Vagina (tissue), 2 donors: Measurements from ENCODE around the gene XCR1. TPM values are rescaled to one million over a fixed set of nuclear protein-coding genes. Genes with fewer than 3 reads are reported as not detected.
A peak's percentile ranks its signal among the peaks of the same experiment; 100 is the strongest.

Source experiments
- DNase-seq, 2 donors: peaks; one replicate each; pipeline ENCODE4 v3.0.0-alpha.2; 2017; ENCODE audit errors: extremely low spot score in 2 of 2
- H3K27ac ChIP-seq: fragments of 200-600 bp; sonication (generic); one replicate; pipeline ENCODE4 v1.5.1; 2019
- H3K27me3 ChIP-seq: fragments of 200-600 bp; sonication (generic); one replicate; pipeline ENCODE4 v1.5.1; 2019
- H3K36me3 ChIP-seq, 2 donors: fragments of 200-600 bp; sonication (generic); one replicate each; pipeline ENCODE4 v1.5.1; 2017 to 2019
- H3K4me1 ChIP-seq: fragments of 200-600 bp; sonication (generic); one replicate; pipeline ENCODE4 v1.5.1; 2019
- H3K4me3 ChIP-seq, 2 donors: fragments of 200-600 bp; sonication (generic); 1 replicate in 1 of 2; 2 replicates in 1 of 2; pipeline ENCODE4 v1.5.1; 2016 to 2019
- H3K9me3 ChIP-seq: fragments of 200-600 bp; sonication (generic); one replicate; pipeline ENCODE4 v1.5.1; 2019
- CTCF ChIP-seq, 3 experiments: fragments of 450-650 bp in 2 of 3; fragments of 200-600 bp in 1 of 3; sonication (generic) in 1 of 3; IDR thresholded peaks; one replicate each; pipeline ENCODE4 v1.5.1; 2017 to 2019; ENCODE audit warnings: antibody characterized with exemption in 3 of 3, mild to moderate bottlenecking in 2 of 3, moderate library complexity in 2 of 3
- POLR2A ChIP-seq, 2 donors: fragments of 450-650 bp; IDR thresholded peaks; one replicate each; pipeline ENCODE4 v1.6.1; 2017; ENCODE audit warnings: antibody characterized with exemption in 2 of 2, mild to moderate bottlenecking in 2 of 2, moderate library complexity in 2 of 2
- POLR2AphosphoS5 ChIP-seq, 2 donors: sonication (generic); formaldehyde crosslinking; IDR thresholded peaks; one replicate each; pipeline ENCODE4 v1.9.0; 2017; ENCODE audit warnings: antibody characterized with exemption in 2 of 2, mild to moderate bottlenecking in 2 of 2, low read depth in 1 of 2; ENCODE audit not compliant: insufficient read depth in 1 of 2
- intact Hi-C: fragments of 100-400 bp; cut with DNase I; formaldehyde crosslinking; loops from one replicate; pipeline ENCODE4 v1.15.1; 2023
- total RNA-seq: library from RNA; depleted of rRNA; stranded (reverse); fragments of >200 nt; gene quantifications from one replicate; pipeline ENCODE4 v1.2.3, GENCODE V29; 2016

XCR1 gene
- not detected for total RNA-seq

GRCh38 chr3:46027021-46027705, at the start of gene XCR1:
Gene XCR1 (minus strand): TSS chr3:46027483. CDS start chr3:46021947, 5,536 bp downstream.
- Histone ChIP-seq H3K27ac (no peak within 1 kb of the TSS), H3K4me3 (no peak within 1 kb of the TSS), H3K9me3 (no peaks in the 10 kb centered on the region), H3K4me1 (no peaks in the 10 kb centered on the region), H3K27me3 (no peaks in the 10 kb centered on the region), H3K36me3 (no peaks in the 10 kb centered on the region)
- TF ChIP-seq CTCF (IDR thresholded peaks at IDR 0.05) (no peak), POLR2A (IDR thresholded peaks at IDR 0.05) (no peak), POLR2AphosphoS5 (IDR thresholded peaks at IDR 0.05; ENCODE audit: insufficient read depth in 1 of 2, low read depth in 1 of 2) (no peak)
- DNase-seq: no peak
- intact Hi-C loops: no loop called here

- Histone ChIP-seq H3K36me3 (no peaks in the 10 kb centered on the region), H3K4me1 (peaks cover 27% of the 10 kb centered on the region), H3K4me3 (no peak overlapping the region), H3K9me3 (no peaks in the 10 kb centered on the region), H3K27ac (no peak overlapping the region), H3K27me3 (no peaks in the 10 kb centered on the region)
- peak in 1 of 2 donors; percentile 6 for DNase-seq
- TF ChIP-seq POLR2AphosphoS5 (IDR thresholded peaks at IDR 0.05; ENCODE audit: insufficient read depth in 1 of 2, low read depth in 1 of 2): no peak
- intact Hi-C loops: loop anchor here (5.0 kb wide), 1 partner anchor 139 kb away; no protein-coding TSS in a partner anchor
Observed at GRCh38 chr3:46076606-46077005, 49.3 kb upstream of the XCR1 start.

- Histone ChIP-seq H3K4me3 (no peak overlapping the region), H3K9me3 (no peaks in the 10 kb centered on the region), H3K4me1 (peaks cover 19% of the 10 kb centered on the region), H3K27ac (no peak overlapping the region), H3K36me3 (no peaks in the 10 kb centered on the region), H3K27me3 (no peaks in the 10 kb centered on the region)
- TF ChIP-seq POLR2AphosphoS5 (IDR thresholded peaks at IDR 0.05; ENCODE audit: insufficient read depth in 1 of 2, low read depth in 1 of 2): no peak
- TF ChIP-seq POLR2A (IDR thresholded peaks at IDR 0.05): no peak
- no peak for TF ChIP-seq CTCF (IDR thresholded peaks at IDR 0.05)
- intact Hi-C loops: loop anchor here (5.0 kb wide), 1 partner anchor 139 kb away; no protein-coding TSS in a partner anchor
- DNase-seq: peak in 1 of 2 donors; percentile 31
Observed at GRCh38 chr3:46075816-46076215, 48.5 kb upstream of the XCR1 start.

GRCh38 chr3:46071222-46071858, 44.1 kb upstream of the XCR1 start:
- H3K27ac ChIP-seq: no peak overlapping the region

GRCh38 chr3:46070595-46071093, 43.4 kb upstream of the XCR1 start:
- no peaks in the 10 kb centered on the region for H3K27me3 ChIP-seq
- TF ChIP-seq POLR2A (IDR thresholded peaks at IDR 0.05) (no peak), POLR2AphosphoS5 (IDR thresholded peaks at IDR 0.05; ENCODE audit: insufficient read depth in 1 of 2, low read depth in 1 of 2) (no peak), CTCF (IDR thresholded peaks at IDR 0.05) (no peak)
- no peak for DNase-seq
- H3K27ac ChIP-seq: no peak overlapping the region
- no peaks in the 10 kb centered on the region for H3K36me3 ChIP-seq
- intact Hi-C loops: no loop called here
- no peaks in the 10 kb centered on the region for H3K4me1 ChIP-seq
- no peaks in the 10 kb centered on the region for H3K9me3 ChIP-seq
- no peak overlapping the region for H3K4me3 ChIP-seq

More at GRCh38 chr3:46071222-46071858, 44.1 kb upstream of the XCR1 start:
- Histone ChIP-seq H3K27me3 (no peaks in the 10 kb centered on the region), H3K9me3 (no peaks in the 10 kb centered on the region), H3K36me3 (no peaks in the 10 kb centered on the region), H3K4me3 (no peak overlapping the region), H3K4me1 (no peaks in the 10 kb centered on the region)
- intact Hi-C loops: no loop called here
- TF ChIP-seq POLR2AphosphoS5 (IDR thresholded peaks at IDR 0.05; ENCODE audit: insufficient read depth in 1 of 2, low read depth in 1 of 2): no peak
- TF ChIP-seq POLR2A (IDR thresholded peaks at IDR 0.05): no peak
- no peak for TF ChIP-seq CTCF (IDR thresholded peaks at IDR 0.05)
- DNase-seq: no peak
